ENCODE measurements around the gene HSH2D. TPM values are rescaled to one million over a fixed set of nuclear protein-coding genes. Genes with fewer than 3 reads are reported as not detected.
A peak's percentile ranks its signal among the peaks of the same experiment; 100 is the strongest.

HSH2D gene
- total and polyA plus RNA-seq, 9 of the 15 experiments (the other 6 are each of a cell fraction or from before 2014, with no cell fraction given), result 0.03 to 1.1 (median 0.35) TPM; not detected in 1

DNA sequence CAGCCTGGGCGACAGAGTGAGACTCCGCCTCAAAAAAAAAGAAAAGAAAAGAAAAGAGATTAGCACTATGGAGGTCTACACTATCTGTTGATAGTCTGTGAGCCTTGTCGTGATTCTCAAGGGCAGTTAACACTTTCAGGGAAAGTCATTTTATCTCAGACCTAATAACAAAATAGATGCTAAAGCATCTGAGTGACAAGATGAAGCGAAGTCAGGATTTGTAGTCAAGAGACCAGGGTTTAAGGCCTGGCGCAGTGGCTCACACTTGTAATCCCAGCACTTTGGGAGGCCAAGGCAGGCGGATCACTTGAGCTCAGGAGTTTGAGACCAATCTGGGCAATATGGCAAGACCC is 45.1 kb upstream of the HSH2D start:
- Histone ChIP-seq H3K9me3 (replicated peaks; ENCODE audit: control insufficient read depth, insufficient read depth, low read depth, low read length) (no peaks in the 10 kb centered on the region), H2AFZ (ENCODE audit: low read depth, low read length) (no peak overlapping the region), H4K20me1 (replicated peaks; ENCODE audit: control insufficient read depth, insufficient read depth, low read length) (no peaks in the 10 kb centered on the region), H3K9me1 (ENCODE audit: control insufficient read depth, insufficient read depth, low read length) (no peaks in the 10 kb centered on the region), H3K4me2 (ENCODE audit: insufficient read depth, low read length) (no peak overlapping the region), H3K27ac (ENCODE audit: extremely low read depth, low read depth, low read length) (no peak overlapping the region), H3K9ac (ENCODE audit: insufficient read depth in 1 of 2, low read depth in 2 of 2, low read length in 2 of 2) (no peak overlapping the region), H3K36me3 (ENCODE audit: control insufficient read depth, insufficient read depth, low read length) (peaks cover 70% of the 10 kb centered on the region; the same call in 2 of the 3 replicates), H3K79me2 (ENCODE audit: control insufficient read depth, insufficient read depth, low read length) (no peaks in the 10 kb centered on the region), H3K4me1 (replicated peaks in 1 of 2; ENCODE audit: control insufficient read depth in 2 of 2, insufficient read depth in 2 of 2, low read length in 2 of 2) (no peaks in the 10 kb centered on the region), H3K4me3 (no peak overlapping the region), H3K27me3 (ENCODE audit: control insufficient read depth in 2 of 2, insufficient read depth in 2 of 2, low read length in 2 of 2) (no peaks in the 10 kb centered on the region)
- ATAC-seq, result no peak
- in situ Hi-C loops (cut with MboI) (no loop called here), intact Hi-C loops (cut with micrococcal nuclease) (no loop called here)
- FAIRE-seq, result no peak
- CTCF ChIA-PET (ENCODE audit: low intra/inter-chr PET ratio), result interaction anchor here (0.7 kb wide), 1 partner anchor 8 kb away, joined by 4 read pairs; no protein-coding TSS in a partner anchor
- DNase-seq (ENCODE audit: extremely low read depth in 1 of 4, low spot score in 3 of 4), result no peak
- TF ChIP-seq HCFC1 (IDR thresholded peaks at IDR 0.05; ENCODE audit: low read depth, low read length) (no peak), ELF4 (CRISPR knock-in tag; IDR thresholded peaks at IDR 0.05) (no peak), CREB1 (IDR thresholded peaks at IDR 0.05) (no peak), CREB1 (CRISPR knock-in tag; IDR thresholded peaks at IDR 0.05) (no peak), STAG1 (CRISPR knock-in tag; IDR thresholded peaks at IDR 0.05; ENCODE audit: borderline replicate concordance) (no peak), THRB (CRISPR knock-in tag; conservative IDR thresholded peaks at IDR 0.05) (peak; percentile 6; the same call in 1 of the 2 replicates)
- POLR2A ChIA-PET, result interaction anchor here (1.1 to 7.2 kb wide), 4 partner anchors 8 to 24 kb away, joined by 3 to 67 read pairs (median 6); no protein-coding TSS in a partner anchor
- 87% methylated on average over 6 of the region's 6 CpGs for WGBS (ENCODE audit: insufficient coverage, low coverage, missing lambda C conversion rate)
- no TSS peak for BruUV-seq (replicated peaks)

All from K562 (cell line).